H54 (cell line): ENCODE results near the gene GTF2IRD1.
"Not testable (repeated sequence)": the region's sequence is repeated elsewhere in the genome, so short reads cannot be mapped to it uniquely, and the experiment has no call there.

Experiments
- DNase-seq: peaks from one replicate; pipeline ENCODE4 v3.0.0; 2011; ENCODE audit warnings: low spot score, mixed read lengths; ENCODE audit not compliant: insufficient read length
- FAIRE-seq: peaks from 3 replicates; lab custom pipeline; 2011; peaks lifted over from hg19 to GRCh38; lab: Jason Lieb, UNC
- POLR2A ChIP-seq: IDR thresholded peaks from 2 replicates; pipeline ENCODE4 v1.6.1; 2011; ENCODE audit warnings: low read depth, mild to moderate bottlenecking, low read length

GTF2IRD1 gene

GRCh38 chr7:74515276-74515675 lies 61.6 kb downstream of the GTF2IRD1 start:
- TF ChIP-seq POLR2A = no peak
- DNase-seq = no peak
- FAIRE-seq = no peak

GRCh38 chr7:74516214-74516613 lies 62.5 kb downstream of the GTF2IRD1 start:
- FAIRE-seq (no peak), DNase-seq (no peak)
- no peak for TF ChIP-seq POLR2A

- FAIRE-seq (no peak), DNase-seq (no peak)
- TF ChIP-seq POLR2A = no peak
Observed at GRCh38 chr7:74518041-74518440, 64.3 kb downstream of the GTF2IRD1 start.

- no peak for DNase-seq
Observed at GRCh38 chr7:74518654-74519053, 64.9 kb downstream of the GTF2IRD1 start.

GRCh38 chr7:74519395-74519794 lies 65.7 kb downstream of the GTF2IRD1 start:
- TF ChIP-seq POLR2A = no peak
- DNase-seq (no peak), FAIRE-seq (no peak)

More at GRCh38 chr7:74518654-74519053, 64.9 kb downstream of the GTF2IRD1 start:
- FAIRE-seq = no peak
- TF ChIP-seq POLR2A = no peak

- TF ChIP-seq POLR2A = no peak
- no peak for DNase-seq
Observed at GRCh38 chr7:74521855-74522254, 68.1 kb downstream of the GTF2IRD1 start.

GRCh38 chr7:74522281-74522905 lies 68.7 kb downstream of the GTF2IRD1 start:
- DNase-seq (no peak), FAIRE-seq (no peak)
- no peak for TF ChIP-seq POLR2A

More at GRCh38 chr7:74521855-74522254, 68.1 kb downstream of the GTF2IRD1 start:
- FAIRE-seq = no peak

- TF ChIP-seq POLR2A = no peak
- DNase-seq (no peak), FAIRE-seq (no peak)
Observed at GRCh38 chr7:74523015-74523414, 69.3 kb downstream of the GTF2IRD1 start.

GRCh38 chr7:74525140-74525539 lies 71.4 kb downstream of the GTF2IRD1 start:
- no peak for TF ChIP-seq POLR2A
- DNase-seq (no peak), FAIRE-seq (no peak)

- no peak for TF ChIP-seq POLR2A
- DNase-seq (no peak), FAIRE-seq (no peak)
Observed at GRCh38 chr7:74525881-74526280, 72.2 kb downstream of the GTF2IRD1 start.

- DNase-seq (no peak), FAIRE-seq (no peak)
- TF ChIP-seq POLR2A = no peak
Observed at GRCh38 chr7:74526780-74527179, 73.1 kb downstream of the GTF2IRD1 start.

GRCh38 chr7:74527842-74528241 lies 74.1 kb downstream of the GTF2IRD1 start:
- no peak for FAIRE-seq
- no peak for DNase-seq
- no peak for TF ChIP-seq POLR2A

- not testable (repeated sequence) for FAIRE-seq, DNase-seq
Observed at GRCh38 chr7:74528773-74529172, 75.1 kb downstream of the GTF2IRD1 start.

- FAIRE-seq (no peak), DNase-seq (no peak)
- TF ChIP-seq POLR2A = no peak
Observed at GRCh38 chr7:74535951-74536356, 82.2 kb downstream of the GTF2IRD1 start.

- not testable (repeated sequence) for FAIRE-seq, DNase-seq
Observed at GRCh38 chr7:74541937-74542336, 88.2 kb downstream of the GTF2IRD1 start.
